Mesenteric fat pad (tissue), 1 donor: ENCODE measurements around the gene GPR21. TPM values are rescaled to one million over a fixed set of nuclear protein-coding genes. Genes with fewer than 3 reads are reported as not detected.

Experiments used
- DNase-seq: peaks from one replicate; pipeline ENCODE4 v3.0.0-alpha.2; 2020; ENCODE audit warnings: low spot score
- total RNA-seq: library from RNA; stranded (reverse); fragmentation: NEBNext Ultra II Directional; extraction: Animal tissue kit (Norgen Biotek cat#: 25700); gene quantifications from one replicate; pipeline ENCODE4 v1.2.1, GENCODE V29; 2021
- donor health status: DM: yes; HTN: yes; CAD: no.

The GPR21 gene
- total RNA-seq, 1 donor from 2014 or later: 2.0 TPM

- no peak for DNase-seq
These were observed 29.7 kb downstream of the GPR21 start for GRCh38 chr9:123063177-123063598.

DNA sequence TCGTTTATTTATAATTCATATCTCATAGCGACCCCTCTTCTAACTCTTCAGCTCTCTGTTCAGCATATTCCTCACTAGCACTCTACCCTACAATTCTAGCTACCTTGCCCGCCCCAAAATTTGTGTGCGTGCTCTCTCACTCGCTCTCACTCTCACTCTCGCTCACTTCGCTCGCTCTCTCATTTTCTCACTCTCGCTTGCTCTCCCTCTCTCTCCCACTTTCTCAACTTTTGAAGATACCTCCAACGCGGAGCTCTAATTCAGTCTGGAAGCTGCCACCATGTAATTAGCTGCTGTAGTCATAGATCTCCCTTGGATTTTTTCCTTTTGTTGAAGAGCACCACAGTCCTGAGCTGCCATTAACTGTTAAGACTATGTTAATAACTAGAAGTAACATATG is 30.4 kb downstream of the GPR21 start:
- no peak for DNase-seq

- no peak for DNase-seq
These were observed 31.2 kb downstream of the GPR21 start for GRCh38 chr9:123064716-123065115.

GRCh38 chr9:123065196-123065595 is 31.7 kb downstream of the GPR21 start:
- DNase-seq: no peak

DNA sequence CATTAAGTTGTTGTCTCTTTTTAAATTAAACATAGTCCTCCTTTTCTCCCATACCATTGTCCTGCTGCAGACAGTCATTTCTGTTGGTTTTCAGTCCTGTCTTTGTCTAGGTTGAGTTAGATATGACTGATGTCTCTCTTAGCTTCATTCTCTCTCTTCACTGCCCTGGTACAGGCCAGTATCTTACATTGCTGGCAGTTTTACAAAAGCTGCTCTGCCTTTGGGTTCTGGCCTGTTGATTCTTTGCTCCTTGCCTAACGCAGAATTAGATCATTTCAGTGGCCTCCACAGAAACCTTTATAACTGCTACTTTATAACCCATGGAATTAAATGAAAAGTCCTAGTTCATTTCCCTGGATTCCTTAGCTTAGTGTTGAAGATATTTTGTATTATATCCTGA is 33.7 kb downstream of the GPR21 start:
- DNase-seq: no peak

DNA sequence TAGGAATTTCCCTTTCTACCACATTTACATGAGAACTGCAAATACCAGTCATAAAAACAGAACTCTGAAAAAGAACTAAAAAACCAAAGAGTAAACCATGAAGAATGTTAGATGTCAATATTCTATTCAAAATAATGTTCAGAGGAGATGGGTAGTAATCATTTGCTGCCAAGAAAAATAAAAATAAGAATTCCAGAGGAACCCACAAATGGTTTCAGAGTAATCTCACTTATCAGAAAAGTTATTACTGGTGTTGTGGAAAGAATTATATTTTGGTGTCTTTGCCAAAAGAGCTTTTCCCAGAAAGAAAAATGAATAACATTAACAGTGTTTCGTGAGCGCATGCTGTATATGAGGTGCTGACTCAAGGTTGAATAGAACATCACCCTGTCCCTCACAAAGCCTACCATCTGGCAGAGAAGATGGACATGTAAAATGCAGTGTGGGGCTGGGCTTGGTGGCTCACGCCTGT is 35.6 kb downstream of the GPR21 start:
- DNase-seq: no peak

DNA sequence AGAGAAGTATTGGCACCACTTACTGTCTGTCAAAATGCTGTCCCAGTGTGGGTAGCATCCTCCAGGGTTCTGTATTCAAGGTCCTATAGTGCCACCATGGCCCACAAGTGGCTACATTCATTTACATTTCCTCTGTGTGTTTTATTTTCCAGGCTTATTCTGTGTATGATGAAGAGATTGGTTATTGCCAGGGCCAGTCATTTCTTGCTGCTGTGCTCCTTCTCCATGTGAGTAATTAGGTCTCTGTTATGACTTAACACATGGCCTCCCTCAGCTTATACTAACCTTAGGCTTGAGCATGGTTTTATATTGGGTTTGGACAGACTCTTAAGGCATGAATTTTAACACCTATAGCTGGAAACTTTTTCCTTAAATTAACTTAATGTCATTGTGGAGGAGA is 36.7 kb downstream of the GPR21 start:
- DNase-seq: no peak

DNA sequence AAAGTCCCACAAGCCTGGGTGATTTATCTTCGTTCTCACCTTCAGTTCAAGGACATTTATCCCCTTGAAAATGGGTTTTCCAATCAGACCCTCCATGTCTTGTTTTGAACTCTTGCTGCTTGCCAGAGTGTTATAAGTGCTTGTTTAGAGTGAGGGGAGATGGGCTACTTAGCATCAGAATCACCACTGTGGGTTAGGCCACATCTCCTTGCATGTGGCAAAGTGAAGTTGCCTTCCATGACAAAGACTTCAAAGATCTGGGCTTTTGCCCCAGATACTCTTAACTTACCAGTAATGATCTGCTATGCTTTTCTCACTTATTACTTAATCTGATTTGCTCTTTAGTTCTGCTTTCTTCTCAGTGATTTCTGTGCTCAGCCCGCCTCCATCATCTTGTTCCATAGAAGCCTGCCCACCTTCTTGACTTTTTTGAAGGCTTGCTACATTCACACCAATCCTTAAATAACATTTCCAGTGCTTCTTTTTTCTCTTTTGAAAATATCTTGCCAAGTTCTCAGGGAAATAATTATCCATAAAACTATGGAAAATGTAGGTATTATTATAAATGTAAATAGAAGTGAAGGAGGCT is 39.0 kb downstream of the GPR21 start:
- DNase-seq: no peak

DNA sequence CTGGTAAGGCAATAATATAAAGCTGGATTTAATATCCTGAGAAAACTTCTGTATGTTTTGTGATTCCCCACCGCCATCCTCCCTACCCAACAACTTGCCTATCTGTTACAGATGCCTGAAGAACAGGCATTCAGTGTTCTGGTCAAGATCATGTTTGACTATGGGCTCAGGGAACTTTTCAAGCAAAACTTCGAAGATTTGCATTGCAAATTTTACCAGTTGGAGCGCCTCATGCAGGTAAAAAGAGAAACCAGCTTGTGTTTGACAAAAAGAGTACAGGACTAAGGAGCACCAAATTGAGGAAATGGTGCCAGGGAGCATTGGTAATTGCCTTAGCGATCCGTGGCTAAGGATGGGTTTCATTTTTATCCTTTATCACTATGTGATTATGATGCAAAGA is 40.0 kb downstream of the GPR21 start:
- DNase-seq: no peak

DNA sequence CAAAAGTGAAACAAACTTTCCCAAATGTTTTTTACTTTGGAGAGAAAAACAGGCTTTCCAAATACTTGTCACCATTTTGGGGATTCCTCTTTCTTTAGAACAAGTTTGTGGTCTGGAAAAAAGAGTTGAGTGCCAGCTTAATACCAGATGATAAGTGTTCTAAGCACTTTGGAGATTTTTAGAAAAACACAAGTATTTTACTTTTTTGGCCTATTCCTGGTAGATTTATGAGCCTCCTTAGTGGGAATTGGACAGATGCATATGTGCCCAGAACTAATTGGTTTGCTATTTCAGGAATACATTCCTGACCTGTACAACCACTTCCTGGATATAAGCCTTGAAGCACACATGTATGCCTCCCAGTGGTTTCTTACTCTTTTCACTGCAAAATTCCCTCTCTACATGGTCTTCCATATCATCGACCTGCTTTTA is 40.5 kb downstream of the GPR21 start:
- DNase-seq: no peak

- DNase-seq: no peak
These were observed 41.2 kb downstream of the GPR21 start for GRCh38 chr9:123074628-123075027.

DNA sequence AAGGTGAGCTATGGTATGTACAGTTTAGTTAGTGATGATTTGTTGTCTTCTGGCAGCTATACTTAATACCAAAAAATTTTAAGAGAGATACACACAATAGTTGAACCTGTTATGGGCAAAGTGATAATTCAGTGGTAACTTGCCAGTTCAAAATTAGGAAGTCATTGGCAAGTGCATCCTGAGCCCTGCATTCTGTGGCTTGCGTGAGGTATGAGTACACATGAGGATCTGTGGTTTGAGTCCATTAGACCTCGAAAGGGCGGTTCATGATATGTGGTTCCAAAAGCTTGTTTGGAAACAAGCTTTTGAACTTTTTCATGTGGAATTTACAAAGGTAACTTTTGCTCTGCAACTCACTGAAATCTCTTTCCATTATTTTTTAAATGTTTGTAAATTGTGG is 47.0 kb downstream of the GPR21 start:
- DNase-seq: no peak

- no peak for DNase-seq
These were observed 48.4 kb downstream of the GPR21 start for GRCh38 chr9:123081824-123082223.

DNA sequence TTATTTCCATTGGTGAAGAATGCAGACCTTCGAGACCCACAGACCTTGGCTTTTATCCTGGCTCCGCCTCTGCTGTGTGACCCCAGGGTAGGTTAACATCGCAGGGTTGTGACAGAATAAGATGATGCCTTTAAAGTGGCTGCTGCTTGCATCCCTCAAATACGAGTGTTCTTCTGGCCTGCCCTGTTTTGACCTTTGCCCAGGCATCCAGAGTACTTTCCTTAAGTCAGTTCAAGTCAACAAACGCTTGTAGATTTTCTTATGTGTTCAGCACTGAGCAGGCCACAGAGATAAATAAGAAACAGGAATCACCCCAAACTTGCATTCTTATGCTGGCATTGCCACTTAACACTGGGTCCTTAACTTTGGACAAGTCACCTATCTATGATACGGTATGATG is 50.2 kb downstream of the GPR21 start:
- DNase-seq: no peak

DNA sequence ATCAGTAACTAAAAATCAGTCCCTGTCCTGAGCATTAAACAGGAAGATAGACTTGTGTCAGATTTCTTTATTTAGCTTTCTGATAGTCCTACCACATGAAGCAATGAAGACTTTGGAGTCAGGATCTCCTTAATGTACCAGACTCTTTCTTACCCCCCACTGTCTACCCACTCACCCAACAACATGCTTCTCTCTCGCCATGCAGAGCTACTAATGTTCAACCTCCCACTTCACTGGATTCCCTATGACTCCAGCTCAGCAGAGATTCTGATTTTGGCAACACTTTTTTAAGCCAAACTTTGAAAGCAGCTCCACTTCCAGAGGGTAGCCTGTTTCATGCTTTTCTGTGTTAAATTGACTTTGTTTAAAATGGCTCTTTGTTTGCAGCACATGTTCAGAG is 50.8 kb downstream of the GPR21 start:
- DNase-seq: no peak

Other genes starting within 250 kb of the GPR21 start
- gene OR5C1, start 244.7 kb upstream of the GPR21 start, total RNA-seq: not detected
- not detected for gene OR1K1, start 233.5 kb upstream of the GPR21 start, total RNA-seq
- 15.5 TPM for gene PDCL, start 205.1 kb upstream of the GPR21 start, total RNA-seq
- 40.0 TPM for gene RC3H2, start 128.3 kb upstream of the GPR21 start, total RNA-seq
- 4.8 TPM for gene ZBTB6, start 120.3 kb upstream of the GPR21 start, total RNA-seq
- 2.9 TPM for gene ZBTB26, start 102.2 kb upstream of the GPR21 start, total RNA-seq
- 39.4 TPM for gene RABGAP1, start 92.6 kb upstream of the GPR21 start, total RNA-seq
- gene STRBP, start 234.9 kb downstream of the GPR21 start, total RNA-seq: 8.7 TPM